GM18519 (cell line): ENCODE results near the gene LAMB2.

Experiments
- ATAC-seq: cut with Tn5 transposase; IDR thresholded peaks from one replicate; pipeline ENCODE4 v1.9.1; 2021; ENCODE audit warnings: mild to moderate bottlenecking, moderate library complexity; ENCODE audit not compliant: unreplicated experiment, low FRiP score

LAMB2 gene

GRCh38 chr3:49161808-49162530 is 29.1 kb upstream of the LAMB2 start:
- ATAC-seq, result no peak

GRCh38 chr3:49161197-49161596 is 28.3 kb upstream of the LAMB2 start:
- no peak for ATAC-seq

DNA sequence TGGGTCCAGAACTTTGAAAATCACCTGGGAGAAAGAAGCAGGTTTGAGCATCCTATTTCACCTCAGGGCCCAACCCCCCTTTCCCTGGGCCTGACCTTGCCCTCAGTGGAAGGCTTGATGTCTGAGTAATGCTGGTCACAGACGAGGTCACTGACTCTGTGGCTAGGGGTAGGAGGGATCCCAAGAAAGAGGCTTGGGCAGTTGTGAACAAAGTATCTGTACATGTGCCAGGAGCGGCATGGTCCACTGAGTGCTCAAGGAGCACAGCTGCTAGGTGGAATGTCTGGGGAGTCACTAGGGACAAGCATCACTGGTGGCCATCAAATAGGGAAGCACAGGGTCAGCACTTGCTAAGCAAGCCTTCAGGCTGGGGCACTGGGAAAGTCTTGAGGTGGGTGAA is 25.9 kb upstream of the LAMB2 start:
- ATAC-seq, result no peak

- no peak for ATAC-seq
These were observed 25.4 kb upstream of the LAMB2 start for GRCh38 chr3:49158103-49158709.

GRCh38 chr3:49157289-49157688 is 24.4 kb upstream of the LAMB2 start:
- no peak for ATAC-seq

DNA sequence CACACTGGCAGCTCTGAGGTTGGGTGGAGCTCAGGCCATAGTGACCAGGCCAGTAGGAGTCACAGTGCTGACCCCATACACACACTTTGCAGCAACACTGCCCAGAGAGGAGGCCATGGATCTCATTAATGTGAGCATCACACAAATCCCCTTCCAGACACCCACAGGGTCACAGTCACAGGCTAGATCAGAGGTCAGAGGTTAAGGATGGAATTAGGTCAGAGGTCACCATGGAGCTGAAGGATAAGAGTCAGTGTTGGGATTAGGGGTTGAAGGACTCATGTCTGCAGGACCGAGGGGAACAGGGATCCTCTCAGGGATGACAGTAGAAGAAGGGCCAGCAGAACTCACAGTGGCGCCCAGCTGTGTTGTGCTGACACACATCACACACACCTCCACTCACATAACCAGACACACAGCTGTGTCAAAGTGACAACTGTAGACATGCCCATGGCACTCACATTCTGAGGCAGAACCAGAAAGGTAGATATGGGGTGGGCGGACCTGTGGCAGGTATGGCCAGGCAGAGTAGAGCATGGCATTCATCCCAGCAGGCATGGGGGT is 20.6 kb upstream of the LAMB2 start:
- ATAC-seq, result no peak

GRCh38 chr3:49151610-49152009 is 18.8 kb upstream of the LAMB2 start:
- no peak for ATAC-seq

DNA sequence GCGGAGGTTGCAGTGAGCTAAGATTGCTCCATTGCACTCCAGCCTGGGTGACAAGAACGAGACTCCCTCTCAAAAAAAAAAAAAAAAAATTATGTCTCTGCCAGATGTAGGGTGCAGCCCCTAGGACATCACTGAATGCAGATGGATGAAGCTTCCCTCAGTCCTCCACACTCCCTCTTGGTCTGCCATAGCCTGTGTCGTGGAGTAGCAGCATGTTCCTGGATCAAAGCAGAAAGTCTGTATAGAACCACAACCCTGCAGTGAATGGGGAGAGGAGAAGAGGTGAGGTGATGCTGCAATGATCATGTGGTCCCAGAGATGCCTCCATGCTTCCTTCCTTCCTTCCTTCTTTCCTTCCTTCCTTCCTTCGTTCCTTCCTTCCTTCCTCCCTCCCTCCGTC is 15.3 kb upstream of the LAMB2 start:
- ATAC-seq, result no peak

- ATAC-seq, result no peak
These were observed 7.2 kb upstream of the LAMB2 start for GRCh38 chr3:49140080-49140479.

DNA sequence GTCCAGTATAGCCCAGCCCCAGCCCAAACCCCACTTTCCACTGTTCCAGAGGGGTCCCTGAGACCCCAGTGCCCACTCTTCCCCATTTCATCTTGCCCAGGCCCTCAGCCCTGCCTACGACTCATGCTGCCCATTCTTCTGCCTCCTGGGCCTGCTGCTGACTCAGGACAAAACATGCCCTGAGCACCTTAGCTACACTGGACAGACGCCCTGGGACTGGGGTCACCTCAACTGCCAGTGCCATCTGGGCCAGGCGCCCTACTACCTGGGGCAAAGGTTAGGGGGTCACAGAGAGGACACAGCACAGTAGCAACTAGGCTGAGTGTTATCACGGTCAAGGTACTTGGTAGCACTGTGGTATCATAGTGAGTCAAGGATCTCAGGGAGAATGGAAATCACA is 2.6 kb upstream of the LAMB2 start:
- no peak for ATAC-seq

- no peak for ATAC-seq
These were observed 1.8 kb upstream of the LAMB2 start for GRCh38 chr3:49134471-49135265.

GRCh38 chr3:49133226-49133951 is 539 bp upstream of the LAMB2 start:
- ATAC-seq, result no peak

- ATAC-seq, result no peak
These were observed 795 bp downstream of the LAMB2 start for GRCh38 chr3:49132073-49132436.

DNA sequence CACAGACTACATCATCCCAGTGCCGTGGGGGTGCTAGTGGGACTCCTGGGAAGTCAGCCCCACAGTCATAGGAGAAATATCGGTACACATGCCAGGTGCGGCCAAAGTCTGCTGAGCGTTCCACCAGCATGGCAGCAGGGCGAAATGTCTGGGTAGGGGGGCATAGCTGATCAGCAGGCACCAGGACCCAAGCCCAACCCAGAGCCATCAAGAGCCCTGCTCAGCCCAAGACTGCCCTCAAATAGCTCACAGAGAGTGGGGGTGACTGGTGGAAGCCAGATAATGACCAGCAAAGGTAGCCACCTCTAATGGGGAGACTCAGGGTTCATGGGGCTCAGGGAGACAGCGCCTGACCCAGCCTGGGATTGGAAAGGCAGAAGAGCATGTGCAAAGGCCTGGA is 1.3 kb downstream of the LAMB2 start:
- ATAC-seq, result no peak

GRCh38 chr3:49131040-49131439 is 1.8 kb downstream of the LAMB2 start:
- no peak for ATAC-seq

DNA sequence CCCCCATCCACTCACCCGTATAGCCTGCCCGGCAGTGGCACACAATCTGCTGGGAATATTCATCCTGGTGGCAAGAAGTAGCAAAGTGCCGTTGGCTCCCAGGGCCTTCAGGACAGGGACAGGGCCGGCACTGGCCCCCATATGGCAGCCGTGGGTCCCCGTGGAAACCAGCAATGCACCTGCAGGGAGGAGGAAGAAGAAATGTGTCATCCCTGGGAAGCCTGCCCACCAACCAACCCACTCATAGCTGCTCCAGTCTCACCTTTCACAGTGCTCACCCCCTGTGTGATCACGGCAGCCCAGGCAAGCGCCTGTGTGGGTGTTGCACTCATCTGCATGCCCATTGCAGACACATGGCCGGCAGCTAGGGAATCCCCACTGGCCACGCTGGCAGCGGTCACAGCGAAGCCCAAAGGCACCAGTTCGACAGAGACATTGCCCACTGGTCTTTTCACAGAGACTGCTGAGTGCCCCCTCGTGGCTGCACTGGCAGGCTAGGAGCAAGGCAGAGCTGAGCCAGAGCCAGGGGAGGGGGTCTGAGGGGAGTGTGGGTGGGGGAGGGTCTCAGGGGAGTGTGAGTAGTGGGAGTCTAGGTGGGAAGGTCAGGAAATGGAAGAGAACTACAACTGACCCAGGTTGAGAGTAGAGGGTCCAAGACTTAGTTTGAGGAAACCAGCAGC is 7.7 kb downstream of the LAMB2 start:
- no peak for ATAC-seq

GRCh38 chr3:49124203-49124602 is 8.6 kb downstream of the LAMB2 start:
- ATAC-seq, result no peak

- ATAC-seq, result no peak
These were observed 9.2 kb downstream of the LAMB2 start for GRCh38 chr3:49123687-49124086.

DNA sequence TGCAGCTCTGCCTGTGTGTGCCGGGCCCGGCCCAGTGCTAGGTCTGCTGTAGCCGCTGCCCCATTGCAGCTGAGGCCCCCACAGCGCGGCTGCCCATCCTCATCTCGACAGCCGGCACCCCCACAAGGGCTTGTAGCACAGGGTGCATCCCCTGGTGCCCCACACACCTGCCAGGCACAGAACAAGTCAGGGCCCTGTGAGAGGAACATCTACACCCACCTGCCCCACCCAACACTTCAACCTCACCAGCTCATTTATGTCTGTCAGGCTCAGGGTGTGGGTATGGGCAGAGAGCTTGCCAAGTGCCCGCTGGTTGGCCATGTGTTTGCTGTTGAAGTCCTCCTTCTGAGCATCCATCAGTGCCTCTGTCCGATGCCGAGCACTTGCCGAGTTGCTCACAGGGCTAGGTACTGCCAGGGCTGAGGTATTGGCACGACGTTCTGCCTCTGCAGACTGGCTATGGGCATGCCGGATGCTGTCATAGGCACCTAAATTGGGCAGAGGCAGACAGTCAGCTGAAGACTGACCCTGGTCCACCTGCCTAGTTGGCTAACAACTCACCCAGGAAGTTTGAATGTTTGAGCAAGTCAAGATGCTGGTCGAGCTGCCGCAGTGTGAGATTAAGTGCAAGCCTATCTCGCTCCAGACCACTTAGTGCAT is 9.8 kb downstream of the LAMB2 start:
- ATAC-seq, result no peak

DNA sequence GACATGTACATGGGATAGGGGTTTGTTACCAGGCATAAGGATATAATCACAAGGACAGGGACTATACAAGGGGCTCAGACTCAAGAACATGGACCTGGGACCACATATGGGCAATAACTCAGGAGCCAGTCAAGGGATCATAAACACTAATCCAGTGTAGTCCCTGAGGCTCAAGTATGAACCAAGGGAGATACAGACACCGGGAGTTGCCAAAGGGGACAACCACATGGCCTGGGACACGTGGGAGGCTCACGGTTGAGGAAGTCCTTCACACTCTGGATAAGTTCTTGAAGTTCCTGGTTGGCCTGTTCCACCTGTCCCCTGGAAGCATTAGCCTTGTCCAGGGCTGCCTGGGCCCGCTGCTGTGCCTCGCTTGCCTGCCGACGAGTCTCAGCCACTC is 10.4 kb downstream of the LAMB2 start:
- no peak for ATAC-seq
